ENCODE measurements around the gene TAS2R1. TPM values are rescaled to one million over a fixed set of nuclear protein-coding genes. Genes with fewer than 3 reads are reported as not detected.

Gene TAS2R1
- total RNA-seq, 2 experiments from 2014 or later = not detected

DNA sequence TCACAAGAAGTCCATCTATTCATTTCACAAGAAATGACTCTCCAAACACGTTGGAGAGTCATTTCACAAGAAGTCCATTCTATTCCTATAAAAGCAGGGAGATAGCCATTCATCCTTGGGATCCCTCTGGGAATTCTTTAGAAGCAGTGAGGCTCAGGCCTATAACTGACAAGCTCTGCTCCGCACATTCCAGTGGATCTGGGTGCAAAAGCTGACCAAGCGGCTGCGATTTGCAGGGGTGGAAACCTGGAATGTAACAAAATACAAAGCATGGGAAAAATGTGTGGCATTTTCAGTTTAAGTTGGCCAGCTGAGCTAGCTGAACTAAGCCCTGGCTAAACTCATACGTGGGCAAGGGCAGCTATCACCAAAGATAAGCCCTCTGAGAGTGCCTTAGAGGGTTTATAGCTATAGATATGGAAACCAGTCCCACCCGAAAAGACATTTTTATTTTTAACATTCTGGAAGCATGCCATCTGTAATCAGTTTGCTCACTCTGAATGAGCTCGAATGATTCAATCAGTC lies 8.7 kb downstream of the TAS2R1 start:
- Mint-ChIP-seq H3K27me3 (no peaks in the 10 kb centered on the region), H3K4me3 (no peak overlapping the region), H3K4me1 (ENCODE audit: low read depth) (no peaks in the 10 kb centered on the region), H3K9me3 (peaks cover 7% of the 10 kb centered on the region), H3K36me3 (ENCODE audit: low read depth) (no peaks in the 10 kb centered on the region), H3K27ac (no peak overlapping the region)
- ATAC-seq (ENCODE audit: poor library complexity) (no peak), DNase-seq (no peak)
- peaks cover 0 to 9% of the 10 kb centered on the region in 2 experiments for H3K9me3 ChIP-seq (ENCODE audit: control insufficient read depth in 1 of 2, insufficient read depth in 1 of 2, low read length in 2 of 2)
- ChIA-PET CTCF (no interaction called here), POLR2A (no interaction called here)
- intact Hi-C loops (cut with DNase I, micrococcal nuclease) = no loop called here
- no peaks in the 10 kb centered on the region for H3K27me3 ChIP-seq (ENCODE audit: control insufficient read depth in 1 of 2, insufficient read depth in 2 of 2, low read length in 2 of 2)
- TF ChIP-seq, protein P1, sequence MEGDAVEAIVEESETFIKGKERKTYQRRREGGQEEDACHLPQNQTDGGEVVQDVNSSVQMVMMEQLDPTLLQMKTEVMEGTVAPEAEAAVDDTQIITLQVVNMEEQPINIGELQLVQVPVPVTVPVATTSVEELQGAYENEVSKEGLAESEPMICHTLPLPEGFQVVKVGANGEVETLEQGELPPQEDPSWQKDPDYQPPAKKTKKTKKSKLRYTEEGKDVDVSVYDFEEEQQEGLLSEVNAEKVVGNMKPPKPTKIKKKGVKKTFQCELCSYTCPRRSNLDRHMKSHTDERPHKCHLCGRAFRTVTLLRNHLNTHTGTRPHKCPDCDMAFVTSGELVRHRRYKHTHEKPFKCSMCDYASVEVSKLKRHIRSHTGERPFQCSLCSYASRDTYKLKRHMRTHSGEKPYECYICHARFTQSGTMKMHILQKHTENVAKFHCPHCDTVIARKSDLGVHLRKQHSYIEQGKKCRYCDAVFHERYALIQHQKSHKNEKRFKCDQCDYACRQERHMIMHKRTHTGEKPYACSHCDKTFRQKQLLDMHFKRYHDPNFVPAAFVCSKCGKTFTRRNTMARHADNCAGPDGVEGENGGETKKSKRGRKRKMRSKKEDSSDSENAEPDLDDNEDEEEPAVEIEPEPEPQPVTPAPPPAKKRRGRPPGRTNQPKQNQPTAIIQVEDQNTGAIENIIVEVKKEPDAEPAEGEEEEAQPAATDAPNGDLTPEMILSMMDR (IDR thresholded peaks at IDR 0.05) = no peak
- H3K4me1 ChIP-seq (ENCODE audit: insufficient read depth, low read length) = no peaks in the 10 kb centered on the region
- no peak overlapping the region for H3K4me3 ChIP-seq (ENCODE audit: low read length)
- H3K27ac ChIP-seq (ENCODE audit: low read depth in 1 of 2, low read length in 2 of 2) = no peak overlapping the region
- H3K36me3 ChIP-seq (ENCODE audit: insufficient read depth, low read length) = no peaks in the 10 kb centered on the region

DNA sequence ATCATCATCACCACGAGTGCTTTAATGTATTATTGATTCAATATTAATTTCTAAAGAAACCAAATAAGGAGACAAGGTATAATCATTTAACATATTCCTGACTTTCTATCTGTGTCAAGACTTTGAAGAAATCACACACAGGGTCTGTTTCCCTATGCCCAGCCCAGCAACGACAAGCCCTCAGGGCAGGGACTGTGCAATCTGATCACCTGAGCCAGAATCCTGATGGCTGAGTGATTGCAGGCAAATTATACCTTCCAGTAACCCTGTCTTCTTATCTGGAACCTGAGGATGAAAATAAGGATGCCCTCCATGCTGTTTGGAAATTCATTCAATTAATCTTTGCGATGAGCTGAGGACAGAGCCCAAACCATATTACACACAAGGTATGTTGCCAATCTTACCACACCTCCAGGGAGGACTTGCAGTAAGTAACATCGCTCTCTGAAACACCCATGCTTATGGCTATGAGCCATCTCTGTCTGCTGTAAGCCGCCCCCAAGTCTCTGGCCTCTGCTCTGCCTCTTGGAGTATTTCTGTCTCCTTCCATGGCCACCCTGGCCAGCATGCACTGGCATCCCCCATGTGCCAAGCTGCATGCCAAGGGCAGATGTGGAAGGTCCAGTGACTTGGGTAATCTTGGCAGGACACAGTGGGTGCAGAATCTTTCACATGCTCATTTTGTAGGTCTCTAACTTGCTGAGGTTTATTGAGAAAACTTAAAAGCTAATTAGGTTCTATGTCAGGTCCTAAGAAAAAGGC lies 10.6 kb downstream of the TAS2R1 start:
- H3K27me3 ChIP-seq (ENCODE audit: control insufficient read depth in 1 of 2, insufficient read depth in 2 of 2, low read length in 2 of 2) = no peaks in the 10 kb centered on the region
- H3K4me1 ChIP-seq (ENCODE audit: insufficient read depth, low read length) = no peaks in the 10 kb centered on the region
- no peak overlapping the region for H3K27ac ChIP-seq (ENCODE audit: low read depth in 1 of 2, low read length in 2 of 2)
- ChIA-PET CTCF (no interaction called here), POLR2A (no interaction called here)
- Mint-ChIP-seq H3K4me1 (ENCODE audit: low read depth) (no peaks in the 10 kb centered on the region), H3K4me3 (no peak overlapping the region), H3K27ac (no peak overlapping the region), H3K36me3 (ENCODE audit: low read depth) (no peaks in the 10 kb centered on the region), H3K9me3 (peaks cover 3% of the 10 kb centered on the region), H3K27me3 (no peaks in the 10 kb centered on the region)
- TF ChIP-seq, protein P1 (IDR thresholded peaks at IDR 0.05) = no peak
- DNase-seq (no peak), ATAC-seq (ENCODE audit: poor library complexity) (no peak)
- H3K4me3 ChIP-seq (ENCODE audit: low read length) = no peak overlapping the region
- intact Hi-C loops (cut with DNase I, micrococcal nuclease) = no loop called here
- no peaks in the 10 kb centered on the region for H3K36me3 ChIP-seq (ENCODE audit: insufficient read depth, low read length)
- peaks cover 0 to 9% of the 10 kb centered on the region in 2 experiments for H3K9me3 ChIP-seq (ENCODE audit: control insufficient read depth in 1 of 2, insufficient read depth in 1 of 2, low read length in 2 of 2)

DNA sequence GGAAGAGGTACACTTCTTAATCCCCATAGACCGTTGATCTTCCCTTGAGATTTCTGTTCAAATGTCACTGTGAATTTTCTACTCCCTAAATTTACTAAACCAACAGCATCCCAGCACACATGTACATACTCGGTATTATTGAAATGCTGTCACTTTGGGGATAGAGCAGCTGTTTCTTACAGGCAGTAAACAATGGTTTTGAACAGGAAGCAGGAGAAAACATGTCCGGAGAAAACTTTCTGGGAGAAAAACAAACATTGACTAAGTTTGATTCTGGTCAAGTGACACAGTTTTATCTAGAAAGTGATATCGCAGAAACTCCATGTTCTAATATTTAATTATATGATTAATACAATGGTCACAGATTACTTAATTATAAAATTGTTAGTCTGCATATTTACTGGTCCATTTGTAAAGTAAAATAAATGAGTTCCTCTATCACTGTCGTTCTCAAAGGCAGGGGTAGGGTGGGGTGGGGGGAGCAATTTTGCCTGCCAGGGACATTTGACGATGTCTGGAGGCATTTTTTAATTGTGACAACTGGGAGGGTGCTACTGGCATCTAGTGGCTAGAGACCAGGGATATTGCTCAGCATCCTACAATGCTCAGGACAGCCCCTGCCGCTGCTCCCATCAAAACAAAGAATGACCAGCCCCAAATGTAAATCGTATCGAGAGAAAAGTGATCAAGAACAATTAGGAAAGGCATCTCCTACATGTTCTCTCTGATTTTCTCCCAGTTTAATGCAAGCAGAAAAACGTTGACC lies 12.2 kb downstream of the TAS2R1 start:
- TF ChIP-seq, protein P1 (IDR thresholded peaks at IDR 0.05) = no peak
- H3K4me1 ChIP-seq (ENCODE audit: insufficient read depth, low read length) = no peaks in the 10 kb centered on the region
- no peaks in the 10 kb centered on the region for H3K36me3 Mint-ChIP-seq (ENCODE audit: low read depth)
- H3K27ac ChIP-seq (ENCODE audit: low read depth in 1 of 2, low read length in 2 of 2) = no peak overlapping the region
- no peaks in the 10 kb centered on the region for H3K27me3 ChIP-seq (ENCODE audit: control insufficient read depth in 1 of 2, insufficient read depth in 2 of 2, low read length in 2 of 2)
- no peak overlapping the region for H3K4me3 ChIP-seq (ENCODE audit: low read length)
- H3K9me3 Mint-ChIP-seq = peaks cover 3% of the 10 kb centered on the region
- no peak overlapping the region for H3K27ac Mint-ChIP-seq
- no peak overlapping the region for H3K4me3 Mint-ChIP-seq
- DNase-seq (no peak), ATAC-seq (ENCODE audit: poor library complexity) (no peak)
- peaks cover 0 to 15% of the 10 kb centered on the region in 2 experiments for H3K9me3 ChIP-seq (ENCODE audit: control insufficient read depth in 1 of 2, insufficient read depth in 1 of 2, low read length in 2 of 2)
- intact Hi-C loops (cut with DNase I, micrococcal nuclease) = no loop called here
- no peaks in the 10 kb centered on the region for H3K4me1 Mint-ChIP-seq (ENCODE audit: low read depth)
- no peaks in the 10 kb centered on the region for H3K27me3 Mint-ChIP-seq
- CTCF ChIA-PET = no interaction called here
- H3K36me3 ChIP-seq (ENCODE audit: insufficient read depth, low read length) = no peaks in the 10 kb centered on the region
- POLR2A ChIA-PET = no interaction called here
